Measurements from ENCODE around the gene LRMDA. TPM values are rescaled to one million over a fixed set of nuclear protein-coding genes. Genes with fewer than 3 reads are reported as not detected.

The LRMDA gene
- total RNA-seq, 1 experiment from 2014 or later, result 1.2 TPM

DNA sequence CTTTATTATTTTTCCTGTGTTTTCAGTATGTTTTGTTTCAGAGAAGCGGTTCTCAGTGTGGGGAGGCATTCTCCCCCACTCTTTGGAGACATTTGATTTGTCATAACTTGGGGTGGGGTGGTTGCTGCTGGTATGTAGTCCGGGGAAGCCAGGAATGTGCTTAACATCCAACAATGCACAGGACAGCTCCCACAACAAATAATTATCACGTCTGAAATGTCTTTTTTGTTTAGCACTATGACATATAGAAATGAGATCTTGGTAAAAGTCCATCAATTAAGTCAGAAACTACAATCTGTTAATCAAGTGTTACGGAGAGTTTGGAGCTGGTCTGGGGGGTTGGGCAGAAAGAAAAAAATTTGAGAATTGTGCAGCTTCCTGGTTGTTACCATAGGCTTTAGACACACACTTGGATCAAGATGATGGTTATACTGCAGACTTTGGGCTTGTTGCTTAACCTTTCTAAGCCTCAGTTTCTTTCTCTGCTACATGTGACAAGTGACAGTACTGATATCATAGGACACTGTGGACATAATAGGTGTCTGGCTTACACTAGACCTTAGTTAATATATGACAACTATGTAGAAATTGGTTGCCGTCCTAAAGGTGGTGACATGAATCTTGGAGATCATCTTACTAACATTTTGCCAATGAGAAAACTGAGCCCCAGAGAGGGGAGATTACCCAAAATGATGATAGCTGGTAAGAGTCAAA lies 113.7 kb downstream of the LRMDA start:
- H4K20me1 ChIP-seq (ENCODE audit: low read length), result no peaks in the 10 kb centered on the region
- ChIA-PET CTCF (interaction anchor here (0.7 kb wide), 1 partner anchor 12 kb away, joined by 5 read pairs; no protein-coding TSS in a partner anchor), POLR2A (ENCODE audit: unreplicated experiment) (interaction anchor here (0.7 kb wide), 1 partner anchor 108 kb away, joined by 7 read pairs; no protein-coding TSS in a partner anchor)
- no peak overlapping the region for H3K4me2 ChIP-seq (ENCODE audit: low read length)
- no peak overlapping the region for H2AFZ ChIP-seq (ENCODE audit: low read length)
- no peaks in the 10 kb centered on the region for H3K36me3 ChIP-seq (ENCODE audit: low read depth, low read length)
- no peaks in the 10 kb centered on the region for H3K9me3 ChIP-seq (ENCODE audit: low read length)
- intact Hi-C loops (cut with micrococcal nuclease), result no loop called here
- no peak overlapping the region for H3K4me3 ChIP-seq (ENCODE audit: low read length)
- TF ChIP-seq EZH2phosphoT487 (IDR thresholded peaks at IDR 0.05; ENCODE audit: borderline replicate concordance, low read length) (no peak), EZH2 (IDR thresholded peaks at IDR 0.05; ENCODE audit: low read length, unreplicated experiment) (no peak)
- TF ChIP-seq, protein P1, sequence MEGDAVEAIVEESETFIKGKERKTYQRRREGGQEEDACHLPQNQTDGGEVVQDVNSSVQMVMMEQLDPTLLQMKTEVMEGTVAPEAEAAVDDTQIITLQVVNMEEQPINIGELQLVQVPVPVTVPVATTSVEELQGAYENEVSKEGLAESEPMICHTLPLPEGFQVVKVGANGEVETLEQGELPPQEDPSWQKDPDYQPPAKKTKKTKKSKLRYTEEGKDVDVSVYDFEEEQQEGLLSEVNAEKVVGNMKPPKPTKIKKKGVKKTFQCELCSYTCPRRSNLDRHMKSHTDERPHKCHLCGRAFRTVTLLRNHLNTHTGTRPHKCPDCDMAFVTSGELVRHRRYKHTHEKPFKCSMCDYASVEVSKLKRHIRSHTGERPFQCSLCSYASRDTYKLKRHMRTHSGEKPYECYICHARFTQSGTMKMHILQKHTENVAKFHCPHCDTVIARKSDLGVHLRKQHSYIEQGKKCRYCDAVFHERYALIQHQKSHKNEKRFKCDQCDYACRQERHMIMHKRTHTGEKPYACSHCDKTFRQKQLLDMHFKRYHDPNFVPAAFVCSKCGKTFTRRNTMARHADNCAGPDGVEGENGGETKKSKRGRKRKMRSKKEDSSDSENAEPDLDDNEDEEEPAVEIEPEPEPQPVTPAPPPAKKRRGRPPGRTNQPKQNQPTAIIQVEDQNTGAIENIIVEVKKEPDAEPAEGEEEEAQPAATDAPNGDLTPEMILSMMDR (conservative IDR thresholded peaks at IDR 0.05; ENCODE audit: low read depth, low read length), result no peak
- no peak for ATAC-seq
- H3K9me2 ChIP-seq (replicated peaks; ENCODE audit: low read length), result 0 out of 2 replicates have a peak, but pooled peaks cover 12% of the 10 kb centered on the region
- H3K4me1 ChIP-seq (ENCODE audit: insufficient read depth, low read length), result peaks cover 10% of the 10 kb centered on the region; the same call in 1 of the 2 replicates
- H3K27me3 ChIP-seq (ENCODE audit: low read length), result peaks cover 32% of the 10 kb centered on the region
- no peak for DNase-seq
- H3K9ac ChIP-seq (ENCODE audit: low read length), result no peak overlapping the region
- no peaks in the 10 kb centered on the region for H3F3A ChIP-seq (ENCODE audit: low read length, unreplicated experiment)
- no TSS peak for BruUV-seq (replicated peaks)
- H3K79me2 ChIP-seq (ENCODE audit: low read length), result no peaks in the 10 kb centered on the region
- H3K27ac ChIP-seq (ENCODE audit: low read length), result no peak overlapping the region

DNA sequence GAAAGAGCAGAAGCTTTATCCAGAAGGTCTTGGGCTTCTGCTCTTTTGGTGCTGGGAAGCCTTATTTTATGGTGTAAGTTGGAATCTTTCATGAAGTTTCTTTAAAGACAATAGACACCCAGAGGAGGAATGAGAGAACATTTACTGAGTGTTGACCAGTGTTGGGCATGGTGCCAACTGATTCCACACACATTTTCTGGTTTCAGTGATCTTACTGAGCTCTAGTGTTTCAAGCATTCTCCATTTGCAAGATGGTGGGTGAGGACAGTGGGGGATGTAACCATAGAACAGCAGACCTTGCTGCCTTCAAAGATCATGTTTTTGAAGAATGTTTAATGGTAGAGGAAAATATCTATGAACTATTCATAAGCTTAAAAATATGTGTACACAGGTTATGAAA lies 114.6 kb downstream of the LRMDA start:
- Histone ChIP-seq H3K9me3 (ENCODE audit: low read length) (no peaks in the 10 kb centered on the region), H3K4me1 (ENCODE audit: insufficient read depth, low read length) (peaks cover 10% of the 10 kb centered on the region; the same call in 1 of the 2 replicates), H3K27ac (ENCODE audit: low read length) (no peak overlapping the region), H3K4me2 (ENCODE audit: low read length) (no peak overlapping the region), H2AFZ (ENCODE audit: low read length) (no peak overlapping the region), H3K36me3 (ENCODE audit: low read depth, low read length) (no peaks in the 10 kb centered on the region), H3K79me2 (ENCODE audit: low read length) (no peaks in the 10 kb centered on the region), H3K9ac (ENCODE audit: low read length) (no peak overlapping the region), H3K9me2 (replicated peaks; ENCODE audit: low read length) (0 out of 2 replicates have a peak, but pooled peaks cover 12% of the 10 kb centered on the region), H3K27me3 (ENCODE audit: low read length) (peaks cover 27% of the 10 kb centered on the region), H4K20me1 (ENCODE audit: low read length) (no peaks in the 10 kb centered on the region), H3F3A (ENCODE audit: low read length, unreplicated experiment) (no peaks in the 10 kb centered on the region), H3K4me3 (ENCODE audit: low read length) (no peak overlapping the region)
- TF ChIP-seq EZH2phosphoT487 (IDR thresholded peaks at IDR 0.05; ENCODE audit: borderline replicate concordance, low read length), result no peak
- no peak for ATAC-seq
- no TSS peak for BruUV-seq (replicated peaks)
- DNase-seq, result no peak
- ChIA-PET POLR2A (ENCODE audit: unreplicated experiment) (no interaction called here), CTCF (interaction anchor here (0.7 kb wide), 1 partner anchor 13 kb away, joined by 5 read pairs; no protein-coding TSS in a partner anchor)
- intact Hi-C loops (cut with micrococcal nuclease), result no loop called here

DNA sequence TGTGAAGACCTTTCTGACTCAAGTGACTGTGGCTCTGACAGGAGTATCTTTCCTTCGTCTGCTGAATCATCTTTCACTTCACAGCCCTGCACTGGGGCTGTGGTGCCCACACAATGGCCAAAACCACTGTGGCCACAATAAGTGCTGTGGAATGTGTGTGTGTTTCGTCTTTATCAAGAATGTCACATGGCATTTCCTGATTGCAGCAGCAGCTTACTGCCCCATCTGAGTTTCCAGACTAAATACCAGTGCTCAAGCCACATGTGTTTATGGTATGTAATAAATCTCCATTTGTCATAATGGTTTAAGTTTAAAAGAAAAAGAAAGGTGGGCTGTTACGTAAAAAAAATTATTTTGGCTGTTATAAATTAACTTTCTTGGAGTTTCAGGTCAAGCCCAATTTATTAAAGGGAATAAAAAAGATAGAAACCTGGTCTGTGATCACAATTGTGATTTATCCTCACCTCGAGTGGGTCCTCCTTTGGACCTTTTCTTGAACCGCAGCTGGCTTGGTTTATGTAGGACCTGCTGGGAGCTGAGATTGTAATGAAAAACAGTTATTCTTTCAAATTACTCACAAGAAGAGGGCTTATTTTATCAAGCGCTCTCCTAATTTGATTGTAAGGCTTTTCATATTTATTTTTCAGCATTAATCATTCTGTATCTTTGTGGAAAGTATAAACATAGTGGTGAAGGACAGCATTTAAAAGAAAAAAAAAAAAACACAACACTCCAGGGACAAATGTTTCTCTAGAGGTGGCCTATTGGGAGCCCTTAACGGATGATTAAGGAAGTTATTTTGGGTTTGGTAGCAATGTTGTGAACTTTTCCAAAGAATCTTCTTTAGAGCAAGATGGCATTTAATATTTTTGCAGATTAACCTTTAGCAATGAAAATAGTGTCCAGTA lies 116.2 kb downstream of the LRMDA start:
- Histone ChIP-seq H3K79me2 (ENCODE audit: low read length) (no peaks in the 10 kb centered on the region), H3K4me1 (ENCODE audit: insufficient read depth, low read length) (peaks cover 10% of the 10 kb centered on the region; the same call in 1 of the 2 replicates), H3F3A (ENCODE audit: low read length, unreplicated experiment) (no peaks in the 10 kb centered on the region), H3K9me2 (replicated peaks; ENCODE audit: low read length) (0 out of 2 replicates have a peak, but pooled peaks cover 12% of the 10 kb centered on the region), H3K4me2 (ENCODE audit: low read length) (no peak overlapping the region), H3K4me3 (ENCODE audit: low read length) (no peak overlapping the region), H3K27me3 (ENCODE audit: low read length) (peaks cover 11% of the 10 kb centered on the region), H4K20me1 (ENCODE audit: low read length) (no peaks in the 10 kb centered on the region), H3K27ac (ENCODE audit: low read length) (no peak overlapping the region), H3K36me3 (ENCODE audit: low read depth, low read length) (no peaks in the 10 kb centered on the region), H2AFZ (ENCODE audit: low read length) (no peak overlapping the region), H3K9ac (ENCODE audit: low read length) (no peak overlapping the region), H3K9me3 (ENCODE audit: low read length) (peaks cover 8% of the 10 kb centered on the region)
- ATAC-seq (peak; percentile 61), DNase-seq (peak; percentile 85)
- intact Hi-C loops (cut with micrococcal nuclease), result no loop called here
- CTCF ChIA-PET, result no interaction called here
- BruUV-seq (replicated peaks), result no TSS peak
- no peak for TF ChIP-seq EZH2phosphoT487 (IDR thresholded peaks at IDR 0.05; ENCODE audit: borderline replicate concordance, low read length)
- POLR2A ChIA-PET (ENCODE audit: unreplicated experiment), result no interaction called here
